Gastrocnemius medialis (tissue), 4 donors: ENCODE results near the gene FAN1. TPM values are rescaled to one million over a fixed set of nuclear protein-coding genes. Genes with fewer than 3 reads are reported as not detected.
A peak's percentile ranks its signal among the peaks of the same experiment; 100 is the strongest.

ENCODE experiments used
- ATAC-seq, 2 donors: fragments of 150-250 bp; one replicate each; pipeline ENCODE4 v1.9.1; 2016
- DNase-seq, 2 donors: peaks; one replicate each; pipeline ENCODE4 v3.0.0-alpha.2; 2019
- H3K27ac ChIP-seq, 4 donors: fragments of 200-600 bp; sonication (generic); 1 replicate in 1 of 4; 2 replicates in 3 of 4; pipeline ENCODE4 v1.5.1; 2016 to 2018; ENCODE audit warnings: mild to moderate bottlenecking in 2 of 4, moderate library complexity in 1 of 4
- H3K27me3 ChIP-seq, 3 donors: fragments of 200-600 bp; sonication (generic) in 2 of 3; 1 replicate in 1 of 3; 2 replicates in 2 of 3; pipeline versions ENCODE4 v1.5.1 to v1.6.0; 2016 to 2019; ENCODE audit warnings: mild to moderate bottlenecking in 1 of 3, moderate library complexity in 1 of 3
- H3K36me3 ChIP-seq, 2 donors: fragments of 200-600 bp; sonication (generic) in 1 of 2; one replicate each; pipeline ENCODE4 v1.5.1; 2017 to 2018
- H3K4me1 ChIP-seq, 2 donors: fragments of 200-600 bp; sonication (generic) in 1 of 2; one replicate each; pipeline ENCODE4 v1.5.1; 2016 to 2017; ENCODE audit warnings: mild to moderate bottlenecking in 2 of 2
- H3K4me3 ChIP-seq, 4 donors: fragments of 200-600 bp; sonication (generic) in 3 of 4; 1 replicate in 1 of 4; 2 replicates in 3 of 4; pipeline ENCODE4 v1.5.1; 2016 to 2019; ENCODE audit warnings: mild to moderate bottlenecking in 2 of 4
- H3K9me3 ChIP-seq, 3 donors: fragments of 200-600 bp; sonication (generic) in 2 of 3; 1 replicate in 1 of 3; 2 replicates in 2 of 3; pipeline ENCODE4 v1.5.1; 2016 to 2019
- CTCF ChIP-seq, 5 experiments: fragments of 450-650 bp in 3 of 5; fragments of 200-600 bp in 2 of 5; sonication (generic) in 2 of 5; IDR thresholded peaks in 4 of 5; conservative IDR thresholded peaks in 1 of 5; 1 replicate in 4 of 5; 2 replicates in 1 of 5; pipeline ENCODE4 v1.5.1; 2016 to 2019; ENCODE audit warnings: antibody characterized with exemption in 5 of 5, mild to moderate bottlenecking in 3 of 5, moderate library complexity in 3 of 5
- POLR2A ChIP-seq, 2 donors: fragments of 450-650 bp; IDR thresholded peaks; one replicate each; pipeline ENCODE4 v1.6.1; 2017; ENCODE audit warnings: antibody characterized with exemption in 2 of 2, mild to moderate bottlenecking in 2 of 2, moderate library complexity in 2 of 2
- in situ Hi-C, 4 donors: fragments of 200-750 bp; cut with MboI; loops; one replicate each; pipeline versions ENCODE4 v1.15.0 to v1.8.0; 2017; ENCODE audit warnings: low sequenced_read_pairs in 4 of 4
- intact Hi-C: fragments of 100-400 bp; cut with DNase I; formaldehyde crosslinking; loops from one replicate; pipeline ENCODE4 v1.15.1; 2023; ENCODE audit warnings: low total_unique reads
- total RNA-seq, 4 donors: library from RNA; depleted of rRNA; stranded (reverse); fragments of >200 nt; gene quantifications; one replicate each; pipeline versions ENCODE4 v1.1.0 to v1.2.3, GENCODE V29; 2016

Gene FAN1
- total RNA-seq: 10 to 100 TPM; 20.0 to 27.5 (median 25.3) TPM

- TF ChIP-seq CTCF (IDR thresholded peaks at IDR 0.05 in 4 of 5, conservative IDR thresholded peaks at IDR 0.05 in 1 of 5): no peak
- TF ChIP-seq POLR2A (IDR thresholded peaks at IDR 0.05): peak; percentile 71 to 78
- Histone ChIP-seq H3K4me1 (peaks cover 26 to 31% of the 10 kb centered on the region in 2 donors), H3K4me3 (peak within 1 kb of the TSS; percentile 63 to 98 (median 85)), H3K36me3 (no peaks in the 10 kb centered on the region), H3K27ac (peak within 1 kb of the TSS; percentile 79 to 91 (median 87)), H3K9me3 (no peaks in the 10 kb centered on the region), H3K27me3 (no peaks in the 10 kb centered on the region)
- peak; percentile 81 to 89 for DNase-seq
- peak; percentile 95 to 98 for ATAC-seq
- intact Hi-C loops (loop anchor here (2.0 to 10.0 kb wide), 4 partner anchors 87 to 971 kb away; partner anchors contain the start of genes MTMR10 and OTUD7A), in situ Hi-C loops (loop anchor here in 2 of 4 donors (10.0 kb wide), 2 partner anchors 71 to 81 kb away; no protein-coding TSS in a partner anchor)
Measured at GRCh38 chr15:30903497-30904187, at the start of gene FAN1. FAN1 (plus strand) TSS chr15:30903915; CDS start chr15:30904664, 749 bp downstream.

GRCh38 chr15:30859091-30859874 is 44.4 kb upstream of the FAN1 start:
- DNase-seq (no peak), ATAC-seq (no peak)
- no peak overlapping the region for H3K4me3 ChIP-seq
- H3K36me3 ChIP-seq: no peaks in the 10 kb centered on the region
- H3K9me3 ChIP-seq: no peaks in the 10 kb centered on the region
- H3K27me3 ChIP-seq: no peaks in the 10 kb centered on the region
- intact Hi-C loops (no loop called here), in situ Hi-C loops (no loop called here)
- no peak overlapping the region for H3K27ac ChIP-seq
- H3K4me1 ChIP-seq: no peaks in the 10 kb centered on the region
- TF ChIP-seq POLR2A (IDR thresholded peaks at IDR 0.05) (no peak), CTCF (IDR thresholded peaks at IDR 0.05 in 4 of 5, conservative IDR thresholded peaks at IDR 0.05 in 1 of 5) (peak in 3 of 5 experiments; percentile 22 to 60 (median 27))

GRCh38 chr15:30865257-30865656 is 38.5 kb upstream of the FAN1 start:
- Histone ChIP-seq H3K27ac (no peak overlapping the region), H3K36me3 (no peaks in the 10 kb centered on the region), H3K4me3 (no peak overlapping the region), H3K9me3 (no peaks in the 10 kb centered on the region), H3K27me3 (no peaks in the 10 kb centered on the region), H3K4me1 (no peaks in the 10 kb centered on the region)
- intact Hi-C loops (no loop called here), in situ Hi-C loops (no loop called here)
- TF ChIP-seq POLR2A (IDR thresholded peaks at IDR 0.05) (no peak), CTCF (IDR thresholded peaks at IDR 0.05 in 4 of 5, conservative IDR thresholded peaks at IDR 0.05 in 1 of 5) (no peak)
- ATAC-seq: no peak
- no peak for DNase-seq

GRCh38 chr15:30870681-30871080 is 33.0 kb upstream of the FAN1 start:
- no peaks in the 10 kb centered on the region for H3K36me3 ChIP-seq
- intact Hi-C loops: no loop called here
- no peaks in the 10 kb centered on the region for H3K9me3 ChIP-seq
- H3K4me3 ChIP-seq: no peak overlapping the region
- DNase-seq: no peak
- in situ Hi-C loops: no loop called here
- H3K27ac ChIP-seq: no peak overlapping the region
- peaks cover 4 to 17% of the 10 kb centered on the region in 2 donors for H3K4me1 ChIP-seq
- H3K27me3 ChIP-seq: no peaks in the 10 kb centered on the region
- TF ChIP-seq CTCF (IDR thresholded peaks at IDR 0.05 in 4 of 5, conservative IDR thresholded peaks at IDR 0.05 in 1 of 5): no peak
- no peak for TF ChIP-seq POLR2A (IDR thresholded peaks at IDR 0.05)
- ATAC-seq: no peak
